ENCODE measurements around the gene SYT13.

The SYT13 gene

DNA sequence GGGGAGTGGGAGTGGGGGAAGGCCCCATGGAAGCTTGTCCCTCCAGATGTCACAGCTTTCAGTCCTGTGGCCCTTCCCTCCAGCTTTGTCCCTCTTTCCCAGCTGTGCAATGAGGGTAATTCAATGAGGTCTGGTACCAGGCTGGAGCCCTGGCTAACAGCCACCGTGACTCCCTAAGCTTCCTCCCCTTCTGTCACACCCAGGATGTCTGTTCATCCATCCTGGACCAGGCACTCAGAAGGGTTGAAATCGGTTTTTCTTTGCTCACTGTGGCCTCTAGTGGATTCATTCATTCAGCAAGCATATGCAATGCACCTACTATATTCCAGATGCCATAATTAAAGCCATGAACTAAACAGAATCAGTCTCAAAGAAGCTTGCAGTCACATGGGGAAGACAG, 38.7 kb downstream of the SYT13 start:
- Histone ChIP-seq H3K9ac (ENCODE audit: low read depth, low read length) (no peak overlapping the region), H3K27me3 (ENCODE audit: insufficient read depth, low read length) (no peaks in the 10 kb centered on the region), H3K9me3 (ENCODE audit: insufficient read depth, low read depth, low read length) (no peaks in the 10 kb centered on the region), H3K27ac (ENCODE audit: low read depth, low read length) (no peak overlapping the region), H3K4me3 (ENCODE audit: low read length) (no peak overlapping the region), H3K36me3 (ENCODE audit: insufficient read depth, low read length) (no peaks in the 10 kb centered on the region), H3K4me1 (ENCODE audit: insufficient read depth, low read length) (no peaks in the 10 kb centered on the region)
- 77% methylated on average over 2 of the region's 2 CpGs for WGBS

DNA sequence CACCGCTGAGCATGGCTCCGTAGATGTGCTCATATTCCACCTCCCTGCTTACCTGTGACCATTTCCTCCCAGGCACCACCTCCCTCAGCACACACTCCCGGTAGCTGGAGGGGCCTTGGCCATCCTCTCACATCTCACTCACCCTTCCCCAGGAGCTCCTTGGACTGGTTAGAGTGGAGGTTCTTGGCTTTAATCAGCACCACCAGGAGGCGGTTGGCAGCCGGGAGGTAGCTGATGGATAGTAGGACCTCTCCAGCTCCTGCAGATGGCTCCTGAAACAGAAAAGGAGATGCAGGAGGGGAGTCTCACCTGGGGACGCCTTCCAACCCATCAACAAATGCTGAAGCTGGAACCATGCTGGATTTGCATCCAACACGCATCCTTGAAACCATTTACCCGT, 39.9 kb downstream of the SYT13 start:
- 95% methylated on average over 8 of the region's 8 CpGs for WGBS
- no peaks in the 10 kb centered on the region for H3K27me3 ChIP-seq (ENCODE audit: insufficient read depth, low read length)

DNA sequence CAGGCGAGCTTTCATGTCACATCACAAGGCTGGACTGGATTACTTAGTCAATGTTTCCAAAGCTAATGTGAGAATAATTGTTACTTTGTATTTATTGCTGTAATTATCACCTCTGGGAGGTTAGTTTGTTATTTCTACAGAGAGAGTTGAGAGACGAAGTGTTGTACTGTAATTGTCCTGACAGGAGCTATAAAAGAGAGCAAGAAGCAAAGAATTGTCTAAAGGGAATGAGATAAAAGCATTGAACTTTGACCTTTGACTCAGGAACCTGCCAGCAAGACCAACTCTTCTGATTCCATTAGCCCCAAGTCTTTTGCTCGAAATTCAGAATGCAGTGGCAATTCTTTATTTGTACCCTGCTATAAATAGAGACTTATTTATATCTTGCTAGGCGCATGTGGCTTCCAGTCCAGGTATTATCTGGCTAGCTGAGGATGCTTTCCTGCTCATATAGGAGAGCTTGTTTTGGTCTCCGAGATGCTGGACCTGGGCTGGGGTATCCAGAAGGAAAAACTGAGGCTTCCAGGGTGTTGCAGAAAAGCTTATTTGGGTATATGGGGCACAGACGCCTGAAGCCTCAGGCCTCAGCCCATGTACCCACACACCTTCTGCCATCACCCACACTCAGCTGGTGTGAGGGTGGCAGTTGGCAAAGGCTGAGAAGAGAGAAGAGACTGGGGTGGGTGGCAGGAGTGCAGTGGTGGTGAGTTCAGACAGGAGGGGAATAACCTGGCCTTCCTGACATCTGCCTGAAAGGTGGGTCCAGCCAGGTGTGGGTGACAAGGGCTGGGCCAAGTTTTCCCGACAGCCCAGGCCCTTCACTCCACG, 40.7 kb downstream of the SYT13 start:
- Histone ChIP-seq H3K9ac (ENCODE audit: low read depth, low read length) (no peak overlapping the region), H3K27me3 (ENCODE audit: insufficient read depth, low read length) (no peaks in the 10 kb centered on the region), H3K36me3 (ENCODE audit: insufficient read depth, low read length) (no peaks in the 10 kb centered on the region), H3K4me3 (ENCODE audit: low read length) (no peak overlapping the region), H3K9me3 (ENCODE audit: insufficient read depth, low read depth, low read length) (no peaks in the 10 kb centered on the region), H3K27ac (ENCODE audit: low read depth, low read length) (no peak overlapping the region), H3K4me1 (ENCODE audit: insufficient read depth, low read length) (no peaks in the 10 kb centered on the region)
- 90% methylated on average over 7 of the region's 8 CpGs for whole genome bisulfite sequencing

More for the DNA sequence above, 39.9 kb downstream of the SYT13 start:
- Histone ChIP-seq H3K4me3 (ENCODE audit: low read length) (no peak overlapping the region), H3K4me1 (ENCODE audit: insufficient read depth, low read length) (no peaks in the 10 kb centered on the region), H3K27ac (ENCODE audit: low read depth, low read length) (no peak overlapping the region), H3K9ac (ENCODE audit: low read depth, low read length) (no peak overlapping the region), H3K36me3 (ENCODE audit: insufficient read depth, low read length) (no peaks in the 10 kb centered on the region), H3K9me3 (ENCODE audit: insufficient read depth, low read depth, low read length) (no peaks in the 10 kb centered on the region)

DNA sequence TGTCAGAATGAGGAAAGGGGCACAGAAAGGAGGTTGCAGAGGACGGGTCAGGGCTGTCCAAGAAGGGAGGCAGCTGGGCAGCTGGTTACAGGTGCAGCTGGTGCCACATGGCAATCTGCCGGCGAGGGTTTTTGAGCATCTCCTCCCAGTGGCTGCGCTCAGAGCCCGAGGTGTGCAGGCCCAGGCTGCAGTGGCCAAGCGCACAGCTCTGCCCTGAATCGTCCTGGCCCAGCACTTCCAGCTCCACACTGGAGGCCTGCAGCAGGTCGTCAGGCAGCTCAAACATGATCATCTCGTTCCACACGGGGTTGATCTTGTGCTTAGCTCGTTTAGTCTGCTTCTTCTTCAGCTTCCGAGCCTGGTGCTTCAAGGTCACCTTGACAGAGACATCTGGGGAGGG, 42.2 kb downstream of the SYT13 start:
- no peaks in the 10 kb centered on the region for H3K27me3 ChIP-seq (ENCODE audit: insufficient read depth, low read length)
- no peak overlapping the region for H3K4me3 ChIP-seq (ENCODE audit: low read length)
- no peak overlapping the region for H3K27ac ChIP-seq (ENCODE audit: low read depth, low read length)
- no peaks in the 10 kb centered on the region for H3K4me1 ChIP-seq (ENCODE audit: insufficient read depth, low read length)
- 88% methylated on average over 12 of the region's 12 CpGs for WGBS
- H3K36me3 ChIP-seq (ENCODE audit: insufficient read depth, low read length) = no peaks in the 10 kb centered on the region
- H3K9ac ChIP-seq (ENCODE audit: low read depth, low read length) = no peak overlapping the region
- H3K9me3 ChIP-seq (ENCODE audit: insufficient read depth, low read depth, low read length) = peaks cover 6% of the 10 kb centered on the region; the same call in 1 of the 2 replicates

DNA sequence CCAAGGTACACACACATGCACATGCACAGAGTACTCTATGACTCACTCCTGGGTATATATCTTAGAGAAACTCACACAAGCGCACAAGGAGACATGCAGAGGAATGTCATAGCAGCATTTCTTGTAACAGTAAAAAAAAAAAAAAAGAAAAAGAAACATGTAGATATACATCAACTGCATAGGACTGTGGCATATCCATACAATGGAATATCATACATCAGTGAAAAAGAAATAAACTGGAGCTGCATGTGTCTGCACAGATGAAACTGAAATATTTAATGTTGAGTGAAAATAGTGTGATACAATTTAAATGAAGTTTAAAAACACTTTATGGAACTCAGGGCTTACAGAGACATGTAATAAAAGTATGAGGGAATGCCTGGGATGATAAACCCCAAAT, 46.4 kb downstream of the SYT13 start:
- no peak overlapping the region for H3K9ac ChIP-seq (ENCODE audit: low read depth, low read length)
- no peaks in the 10 kb centered on the region for H3K4me1 ChIP-seq (ENCODE audit: insufficient read depth, low read length)
- H3K27me3 ChIP-seq (ENCODE audit: insufficient read depth, low read length) = no peaks in the 10 kb centered on the region
- no peak overlapping the region for H3K27ac ChIP-seq (ENCODE audit: low read depth, low read length)
- WGBS = 100% methylated on average over 1 of the region's 1 CpG
- no peak overlapping the region for H3K4me3 ChIP-seq (ENCODE audit: low read length)
- H3K9me3 ChIP-seq (ENCODE audit: insufficient read depth, low read depth, low read length) = peaks cover 6% of the 10 kb centered on the region; the same call in 1 of the 2 replicates
- no peaks in the 10 kb centered on the region for H3K36me3 ChIP-seq (ENCODE audit: insufficient read depth, low read length)

DNA sequence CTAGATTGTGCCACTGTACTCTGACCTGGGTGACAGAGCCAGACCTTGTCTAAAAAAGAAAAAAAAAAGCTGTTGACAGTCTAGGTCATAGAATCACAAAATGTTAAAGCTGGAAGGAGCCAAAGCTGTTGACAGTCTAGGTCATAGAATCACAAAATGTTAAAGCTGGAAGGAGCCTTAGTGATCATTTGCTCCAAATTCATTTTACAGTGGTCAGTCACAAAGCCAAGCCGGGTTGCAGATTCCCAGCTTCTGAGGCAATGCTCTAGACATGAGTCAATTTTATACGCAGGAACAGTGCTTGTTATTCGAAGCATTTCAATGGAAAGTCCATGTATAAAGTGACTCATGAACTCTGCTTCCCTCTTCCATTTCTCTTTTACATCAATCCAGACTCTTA, 47.4 kb downstream of the SYT13 start:
- Histone ChIP-seq H3K9ac (ENCODE audit: low read depth, low read length) (no peak overlapping the region), H3K4me1 (ENCODE audit: insufficient read depth, low read length) (no peaks in the 10 kb centered on the region)

DNA sequence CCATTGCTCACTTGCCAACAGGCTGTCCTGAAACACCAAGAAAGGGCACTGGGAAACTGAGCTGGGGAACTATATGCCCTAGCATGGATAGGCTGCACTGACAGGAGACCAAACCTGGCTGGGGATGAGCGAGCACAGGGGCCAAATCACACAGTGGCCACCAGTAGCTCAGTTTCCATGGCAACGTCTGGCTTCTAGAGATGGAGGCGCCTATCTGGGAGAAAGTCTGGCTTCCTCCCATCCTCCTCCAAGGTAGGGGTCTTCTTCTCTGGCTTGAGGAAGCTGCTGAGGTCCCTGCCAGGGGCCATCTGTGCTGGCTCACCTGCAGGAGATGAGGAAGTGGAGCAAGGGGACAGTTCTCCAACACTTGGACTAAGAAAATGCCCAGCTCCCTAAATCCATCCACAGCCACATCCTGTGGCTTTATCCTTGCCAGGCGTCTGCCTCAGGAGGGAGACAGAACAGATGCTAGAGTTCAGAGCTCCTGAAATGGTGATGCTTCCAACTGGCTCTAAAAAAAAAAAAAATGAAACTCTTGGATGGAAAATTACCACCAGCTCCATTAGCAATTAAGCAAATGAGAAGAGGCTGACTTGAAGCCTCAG, 48.3 kb downstream of the SYT13 start:
- Histone ChIP-seq H3K4me1 (ENCODE audit: insufficient read depth, low read length) (peaks cover 3% of the 10 kb centered on the region; the same call in 1 of the 2 replicates), H3K27ac (ENCODE audit: low read depth, low read length) (no peak overlapping the region), H3K9me3 (ENCODE audit: insufficient read depth, low read depth, low read length) (peaks cover 6% of the 10 kb centered on the region; the same call in 1 of the 2 replicates), H3K36me3 (ENCODE audit: insufficient read depth, low read length) (no peaks in the 10 kb centered on the region), H3K27me3 (ENCODE audit: insufficient read depth, low read length) (no peaks in the 10 kb centered on the region), H3K9ac (ENCODE audit: low read depth, low read length) (no peak overlapping the region), H3K4me3 (ENCODE audit: low read length) (no peak overlapping the region)
- 80% methylated on average over 4 of the region's 4 CpGs for WGBS

More for the DNA sequence above, 47.4 kb downstream of the SYT13 start:
- Histone ChIP-seq H3K9me3 (ENCODE audit: insufficient read depth, low read depth, low read length) (peaks cover 6% of the 10 kb centered on the region; the same call in 1 of the 2 replicates), H3K27me3 (ENCODE audit: insufficient read depth, low read length) (no peaks in the 10 kb centered on the region), H3K4me3 (ENCODE audit: low read length) (no peak overlapping the region), H3K36me3 (ENCODE audit: insufficient read depth, low read length) (no peaks in the 10 kb centered on the region), H3K27ac (ENCODE audit: low read depth, low read length) (no peak overlapping the region)
- 90% methylated on average over 3 of the region's 3 CpGs for WGBS

DNA sequence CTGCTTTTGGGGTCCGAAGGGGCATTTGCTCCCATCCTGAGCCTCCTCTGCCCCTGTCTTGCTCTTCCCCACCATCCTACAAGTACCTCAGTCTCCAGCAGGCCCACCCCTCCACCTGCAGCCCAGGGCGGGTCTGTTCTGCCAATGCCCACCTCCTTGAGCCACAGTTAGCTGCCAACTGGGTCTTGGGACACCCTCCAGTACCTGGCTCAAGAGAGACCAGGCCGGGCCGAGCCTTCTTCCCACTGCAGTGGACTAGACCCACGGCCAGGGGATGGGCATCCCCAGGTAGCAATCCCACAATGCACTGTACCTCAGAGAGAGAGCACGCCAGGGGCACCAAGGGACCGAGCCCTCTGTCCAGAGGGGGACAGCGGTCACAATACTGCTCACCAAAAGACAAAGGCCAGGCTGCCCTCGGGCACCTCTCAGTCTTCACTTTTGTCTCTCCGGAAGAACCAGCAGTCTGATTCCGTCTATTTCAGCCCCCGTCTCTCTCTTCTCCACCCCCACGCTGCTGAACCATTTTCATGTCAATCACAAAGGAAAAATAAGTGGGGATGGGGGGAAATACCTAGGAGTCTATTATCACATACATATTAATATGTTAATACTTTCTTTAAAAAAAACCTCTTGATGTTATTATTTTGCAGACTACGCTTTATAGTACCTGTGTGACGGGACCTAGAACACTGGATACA, 51.7 kb downstream of the SYT13 start:
- Histone ChIP-seq H3K9me3 (ENCODE audit: insufficient read depth, low read depth, low read length) (peaks cover under 1% of the 10 kb centered on the region; the same call in 1 of the 2 replicates), H3K27ac (ENCODE audit: low read depth, low read length) (no peak overlapping the region), H3K4me3 (ENCODE audit: low read length) (no peak overlapping the region), H3K36me3 (ENCODE audit: insufficient read depth, low read length) (no peaks in the 10 kb centered on the region), H3K27me3 (ENCODE audit: insufficient read depth, low read length) (no peaks in the 10 kb centered on the region), H3K9ac (ENCODE audit: low read depth, low read length) (no peak overlapping the region), H3K4me1 (ENCODE audit: insufficient read depth, low read length) (peaks cover 3% of the 10 kb centered on the region; the same call in 1 of the 2 replicates)
- 92% methylated on average over 14 of the region's 15 CpGs for WGBS

DNA sequence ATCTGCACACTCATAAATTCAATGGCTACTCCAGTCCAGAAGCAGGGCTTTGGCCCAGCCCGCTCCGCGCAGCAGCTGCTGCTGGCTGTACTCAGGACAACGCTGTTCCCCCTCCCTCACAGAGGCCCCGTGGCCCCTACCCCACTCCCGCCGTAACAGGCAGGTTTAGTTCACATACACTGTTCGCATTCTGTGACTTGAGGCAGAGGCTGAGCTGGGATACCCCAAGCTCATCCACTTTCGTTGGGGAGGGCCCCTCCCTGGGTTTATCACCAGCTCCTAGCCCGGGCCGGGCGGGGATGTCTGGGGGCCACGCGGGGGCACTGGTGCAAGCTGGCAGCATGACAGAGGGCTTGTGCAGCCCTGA, 52.4 kb downstream of the SYT13 start:
- Histone ChIP-seq H3K9ac (ENCODE audit: low read depth, low read length) (no peak overlapping the region), H3K9me3 (ENCODE audit: insufficient read depth, low read depth, low read length) (no peaks in the 10 kb centered on the region), H3K36me3 (ENCODE audit: insufficient read depth, low read length) (no peaks in the 10 kb centered on the region), H3K27me3 (ENCODE audit: insufficient read depth, low read length) (no peaks in the 10 kb centered on the region), H3K27ac (ENCODE audit: low read depth, low read length) (no peak overlapping the region), H3K4me1 (ENCODE audit: insufficient read depth, low read length) (peaks cover 3% of the 10 kb centered on the region; the same call in 1 of the 2 replicates), H3K4me3 (ENCODE audit: low read length) (no peak overlapping the region)
- WGBS = 87% methylated on average over 14 of the region's 14 CpGs

DNA sequence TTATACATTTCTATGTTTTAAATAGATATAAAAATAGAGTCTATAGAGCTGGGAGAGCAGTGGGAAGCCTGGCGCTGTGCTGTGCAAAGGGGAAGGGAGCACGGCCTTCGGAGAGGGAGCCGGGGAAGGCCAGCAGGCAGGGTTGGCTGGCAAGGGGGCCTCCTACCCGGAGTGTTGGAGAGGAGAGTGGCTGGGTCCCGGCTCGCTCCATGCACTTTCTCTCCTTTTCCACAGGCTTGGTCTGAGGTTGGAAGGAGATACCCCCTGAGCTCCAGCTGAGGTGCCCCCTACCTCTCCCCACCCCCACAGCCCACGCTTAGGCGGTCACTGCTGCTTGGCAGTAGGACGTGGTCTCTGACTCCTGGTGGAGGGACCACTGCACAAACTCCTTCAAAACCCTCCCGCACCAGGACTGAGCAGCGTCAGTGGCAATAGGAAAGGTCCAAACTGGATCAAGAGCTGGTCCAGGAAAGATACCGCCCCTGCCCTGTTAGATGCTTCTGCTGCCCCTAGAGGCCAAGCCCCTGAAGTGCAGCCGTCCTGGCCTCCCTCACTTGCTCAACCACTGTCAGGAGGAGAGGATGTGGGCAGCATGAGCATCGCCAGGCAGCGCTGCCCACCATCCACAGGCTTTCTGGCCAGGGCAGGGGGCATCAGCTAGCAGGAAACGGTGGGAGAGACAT, 52.9 kb downstream of the SYT13 start:
- WGBS = 60% methylated on average over 14 of the region's 17 CpGs
- H3K9ac ChIP-seq (ENCODE audit: low read depth, low read length) = no peak overlapping the region
- H3K27ac ChIP-seq (ENCODE audit: low read depth, low read length) = no peak overlapping the region
- no peaks in the 10 kb centered on the region for H3K27me3 ChIP-seq (ENCODE audit: insufficient read depth, low read length)
- H3K4me1 ChIP-seq (ENCODE audit: insufficient read depth, low read length) = peaks cover 3% of the 10 kb centered on the region; the same call in 1 of the 2 replicates
- H3K9me3 ChIP-seq (ENCODE audit: insufficient read depth, low read depth, low read length) = no peaks in the 10 kb centered on the region
- H3K4me3 ChIP-seq (ENCODE audit: low read length) = no peak overlapping the region
- H3K36me3 ChIP-seq (ENCODE audit: insufficient read depth, low read length) = no peaks in the 10 kb centered on the region

Measured in HUES64 (cell line).